HUES6 (cell line): Measurements from ENCODE around the gene CDH7.

Source experiments
- H3K27ac ChIP-seq: 2 replicates; pipeline ENCODE4 v1.7.0; 2013; ENCODE audit warnings: low read depth, mild to moderate bottlenecking, low read length, inconsistent platforms
- H3K27me3 ChIP-seq: 2 replicates; pipeline ENCODE4 v1.6.1; 2013; ENCODE audit warnings: low read length; ENCODE audit not compliant: control insufficient read depth, insufficient read depth
- H3K36me3 ChIP-seq: 2 replicates; pipeline ENCODE4 v1.6.1; 2013; ENCODE audit warnings: low read length; ENCODE audit not compliant: control insufficient read depth, insufficient read depth
- H3K4me1 ChIP-seq: 2 replicates; pipeline ENCODE4 v1.6.1; 2013; ENCODE audit warnings: low read length; ENCODE audit not compliant: control insufficient read depth, insufficient read depth
- H3K4me3 ChIP-seq: 2 replicates; pipeline ENCODE4 v1.5.1; 2013; ENCODE audit warnings: low read depth, low read length
- H3K9ac ChIP-seq: one replicate; pipeline ENCODE4 v1.6.1; 2013; ENCODE audit warnings: mild to moderate bottlenecking, low read length
- H3K9me3 ChIP-seq: 2 replicates; pipeline ENCODE4 v1.6.1; 2013; ENCODE audit warnings: low read depth, low read length; ENCODE audit not compliant: control insufficient read depth, insufficient read depth

Gene CDH7

GRCh38 chr18:65769652-65770051 lies 18.8 kb downstream of the CDH7 start:
- Histone ChIP-seq H3K4me1 (no peaks in the 10 kb centered on the region), H3K9me3 (no peaks in the 10 kb centered on the region), H3K4me3 (no peak overlapping the region), H3K27ac (no peak overlapping the region), H3K27me3 (no peaks in the 10 kb centered on the region), H3K9ac (no peak overlapping the region), H3K36me3 (no peaks in the 10 kb centered on the region)

GRCh38 chr18:65786474-65786873 lies 35.7 kb downstream of the CDH7 start:
- Histone ChIP-seq H3K4me3 (no peak overlapping the region), H3K36me3 (no peaks in the 10 kb centered on the region), H3K9ac (no peak overlapping the region), H3K27ac (no peak overlapping the region), H3K27me3 (no peaks in the 10 kb centered on the region), H3K9me3 (no peaks in the 10 kb centered on the region), H3K4me1 (no peaks in the 10 kb centered on the region)

- Histone ChIP-seq H3K9me3 (no peaks in the 10 kb centered on the region), H3K36me3 (no peaks in the 10 kb centered on the region), H3K9ac (no peak overlapping the region), H3K4me3 (no peak overlapping the region), H3K27ac (no peak overlapping the region), H3K27me3 (no peaks in the 10 kb centered on the region), H3K4me1 (no peaks in the 10 kb centered on the region)
Measured at GRCh38 chr18:65788373-65788772, 37.6 kb downstream of the CDH7 start.

GRCh38 chr18:65790604-65791003 lies 39.8 kb downstream of the CDH7 start:
- H3K36me3 ChIP-seq = no peaks in the 10 kb centered on the region
- no peak overlapping the region for H3K27ac ChIP-seq
- no peaks in the 10 kb centered on the region for H3K9me3 ChIP-seq
- no peak overlapping the region for H3K9ac ChIP-seq
- H3K4me3 ChIP-seq = no peak overlapping the region
- H3K4me1 ChIP-seq = no peaks in the 10 kb centered on the region
- H3K27me3 ChIP-seq = no peaks in the 10 kb centered on the region

- no peaks in the 10 kb centered on the region for H3K9me3 ChIP-seq
- no peak overlapping the region for H3K4me3 ChIP-seq
- H3K4me1 ChIP-seq = no peaks in the 10 kb centered on the region
- H3K27me3 ChIP-seq = no peaks in the 10 kb centered on the region
- no peaks in the 10 kb centered on the region for H3K36me3 ChIP-seq
- no peak overlapping the region for H3K27ac ChIP-seq
- no peak overlapping the region for H3K9ac ChIP-seq
Measured at GRCh38 chr18:65791719-65792118, 40.9 kb downstream of the CDH7 start.

GRCh38 chr18:65792456-65793074 lies 41.8 kb downstream of the CDH7 start:
- H3K27me3 ChIP-seq = no peaks in the 10 kb centered on the region
- no peak overlapping the region for H3K9ac ChIP-seq
- no peak overlapping the region for H3K27ac ChIP-seq
- H3K36me3 ChIP-seq = no peaks in the 10 kb centered on the region
- no peak overlapping the region for H3K4me3 ChIP-seq
- no peaks in the 10 kb centered on the region for H3K4me1 ChIP-seq
- no peaks in the 10 kb centered on the region for H3K9me3 ChIP-seq

- Histone ChIP-seq H3K27me3 (no peaks in the 10 kb centered on the region), H3K4me1 (no peaks in the 10 kb centered on the region)
Measured at GRCh38 chr18:65808759-65809158, 57.9 kb downstream of the CDH7 start.

GRCh38 chr18:65811307-65811706 lies 60.5 kb downstream of the CDH7 start:
- no peaks in the 10 kb centered on the region for H3K36me3 ChIP-seq
- no peak overlapping the region for H3K4me3 ChIP-seq
- no peaks in the 10 kb centered on the region for H3K9me3 ChIP-seq
- no peaks in the 10 kb centered on the region for H3K4me1 ChIP-seq
- no peak overlapping the region for H3K27ac ChIP-seq
- no peak overlapping the region for H3K9ac ChIP-seq
- no peaks in the 10 kb centered on the region for H3K27me3 ChIP-seq

More at GRCh38 chr18:65808759-65809158, 57.9 kb downstream of the CDH7 start:
- no peaks in the 10 kb centered on the region for H3K36me3 ChIP-seq
- no peaks in the 10 kb centered on the region for H3K9me3 ChIP-seq
- no peak overlapping the region for H3K9ac ChIP-seq
- H3K27ac ChIP-seq = no peak overlapping the region
- no peak overlapping the region for H3K4me3 ChIP-seq

- H3K27me3 ChIP-seq = no peaks in the 10 kb centered on the region
- no peaks in the 10 kb centered on the region for H3K4me1 ChIP-seq
- no peak overlapping the region for H3K4me3 ChIP-seq
- no peaks in the 10 kb centered on the region for H3K36me3 ChIP-seq
- H3K9me3 ChIP-seq = no peaks in the 10 kb centered on the region
- no peak overlapping the region for H3K27ac ChIP-seq
- no peak overlapping the region for H3K9ac ChIP-seq
Measured at GRCh38 chr18:65815506-65815905, 64.7 kb downstream of the CDH7 start.

- Histone ChIP-seq H3K27ac (no peak overlapping the region), H3K4me1 (no peaks in the 10 kb centered on the region), H3K9me3 (no peaks in the 10 kb centered on the region), H3K36me3 (no peaks in the 10 kb centered on the region), H3K27me3 (no peaks in the 10 kb centered on the region), H3K4me3 (no peak overlapping the region), H3K9ac (no peak overlapping the region)
Measured at GRCh38 chr18:65817178-65817577, 66.4 kb downstream of the CDH7 start.

- Histone ChIP-seq H3K9me3 (no peaks in the 10 kb centered on the region), H3K36me3 (no peaks in the 10 kb centered on the region), H3K4me3 (no peak overlapping the region), H3K9ac (no peak overlapping the region), H3K27me3 (no peaks in the 10 kb centered on the region), H3K27ac (no peak overlapping the region), H3K4me1 (no peaks in the 10 kb centered on the region)
Measured at GRCh38 chr18:65821911-65822310, 71.1 kb downstream of the CDH7 start.

- Histone ChIP-seq H3K9ac (no peak overlapping the region), H3K36me3 (no peaks in the 10 kb centered on the region), H3K4me1 (no peaks in the 10 kb centered on the region), H3K27me3 (no peaks in the 10 kb centered on the region), H3K4me3 (no peak overlapping the region), H3K27ac (no peak overlapping the region), H3K9me3 (no peaks in the 10 kb centered on the region)
Measured at GRCh38 chr18:65822826-65823225, 72.0 kb downstream of the CDH7 start.
